ENCODE measurements around the gene NR6A1. TPM values are rescaled to one million over a fixed set of nuclear protein-coding genes. Genes with fewer than 3 reads are reported as not detected.

Gene NR6A1
- total RNA-seq, 2 experiments from 2014 or later = 17.5 to 23.0 TPM

- H3K9me3 ChIP-seq (ENCODE audit: low read length) = no peaks in the 10 kb centered on the region
- H2AFZ ChIP-seq (ENCODE audit: low read length) = no peak overlapping the region
- TF ChIP-seq EZH2phosphoT487 (IDR thresholded peaks at IDR 0.05; ENCODE audit: borderline replicate concordance, low read depth, low read length) = no peak
- TF ChIP-seq, protein P1, sequence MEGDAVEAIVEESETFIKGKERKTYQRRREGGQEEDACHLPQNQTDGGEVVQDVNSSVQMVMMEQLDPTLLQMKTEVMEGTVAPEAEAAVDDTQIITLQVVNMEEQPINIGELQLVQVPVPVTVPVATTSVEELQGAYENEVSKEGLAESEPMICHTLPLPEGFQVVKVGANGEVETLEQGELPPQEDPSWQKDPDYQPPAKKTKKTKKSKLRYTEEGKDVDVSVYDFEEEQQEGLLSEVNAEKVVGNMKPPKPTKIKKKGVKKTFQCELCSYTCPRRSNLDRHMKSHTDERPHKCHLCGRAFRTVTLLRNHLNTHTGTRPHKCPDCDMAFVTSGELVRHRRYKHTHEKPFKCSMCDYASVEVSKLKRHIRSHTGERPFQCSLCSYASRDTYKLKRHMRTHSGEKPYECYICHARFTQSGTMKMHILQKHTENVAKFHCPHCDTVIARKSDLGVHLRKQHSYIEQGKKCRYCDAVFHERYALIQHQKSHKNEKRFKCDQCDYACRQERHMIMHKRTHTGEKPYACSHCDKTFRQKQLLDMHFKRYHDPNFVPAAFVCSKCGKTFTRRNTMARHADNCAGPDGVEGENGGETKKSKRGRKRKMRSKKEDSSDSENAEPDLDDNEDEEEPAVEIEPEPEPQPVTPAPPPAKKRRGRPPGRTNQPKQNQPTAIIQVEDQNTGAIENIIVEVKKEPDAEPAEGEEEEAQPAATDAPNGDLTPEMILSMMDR (conservative IDR thresholded peaks at IDR 0.05; ENCODE audit: low read length) = no peak
- DNase-seq (ENCODE audit: low spot score) = no peak
- ChIA-PET POLR2A (interaction anchor here (1.1 to 1.5 kb wide), 3 partner anchors 9 to 41 kb away, joined by 3 to 4 read pairs (median 4); no protein-coding TSS in a partner anchor), CTCF (ENCODE audit: unreplicated experiment) (no interaction called here)
- H3K4me3 ChIP-seq (ENCODE audit: low read depth, low read length, poor library complexity, severe bottlenecking) = no peak overlapping the region
- no peaks in the 10 kb centered on the region for H3K79me2 ChIP-seq (ENCODE audit: insufficient read depth, low read depth, low read length)
- no peaks in the 10 kb centered on the region for H4K20me1 ChIP-seq (ENCODE audit: insufficient read depth, low read length)
- H3K4me1 ChIP-seq (ENCODE audit: insufficient read depth, low read length, poor library complexity, severe bottlenecking) = no peaks in the 10 kb centered on the region
- H3K27ac ChIP-seq (ENCODE audit: low read depth, low read length, poor library complexity, severe bottlenecking) = no peak overlapping the region
- no peaks in the 10 kb centered on the region for H3K9me2 ChIP-seq (ENCODE audit: insufficient read depth, low read length)
- intact Hi-C loops (cut with micrococcal nuclease; ENCODE audit: unreplicated experiment) = no loop called here
- BruUV-seq (replicated peaks) = no TSS peak
- H3K4me2 ChIP-seq (ENCODE audit: low read length) = no peak overlapping the region
- H3K36me3 ChIP-seq (ENCODE audit: insufficient read depth, low read length) = no peaks in the 10 kb centered on the region
These were observed 77.7 kb downstream of the NR6A1 start for GRCh38 chr9:124693403-124693802.

DNA sequence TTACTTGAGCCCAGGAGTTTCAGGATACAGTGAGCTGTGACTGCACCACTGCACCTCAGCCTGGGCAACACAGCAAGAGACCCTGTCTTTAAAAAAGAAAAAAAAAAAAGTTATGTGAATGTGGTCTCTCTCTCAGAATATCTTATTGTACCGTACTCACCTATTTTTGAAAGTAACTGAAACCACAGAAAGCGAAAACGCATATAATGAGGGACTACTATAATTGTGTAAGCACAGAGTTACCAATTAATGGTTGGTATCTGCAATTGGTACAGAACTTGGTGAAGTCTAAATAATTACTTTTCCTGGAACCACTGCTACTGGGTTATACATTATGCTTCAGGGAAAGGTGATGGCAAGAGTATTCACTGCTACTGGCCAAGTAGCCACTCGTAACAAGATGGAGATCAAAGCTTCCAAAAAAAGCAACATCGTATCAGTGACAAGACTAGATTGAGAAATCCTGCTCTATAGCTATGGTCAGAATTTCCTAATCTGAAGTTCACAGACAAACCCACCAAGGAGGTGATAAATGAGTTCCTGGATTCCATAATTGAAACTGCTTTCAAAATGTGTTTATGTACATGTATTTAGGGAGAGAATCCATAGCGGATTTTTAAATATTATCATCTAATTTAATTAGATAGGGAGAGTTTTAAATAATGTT lies 82.7 kb downstream of the NR6A1 start:
- Histone ChIP-seq H3K36me3 (ENCODE audit: insufficient read depth, low read length) (peaks cover 8% of the 10 kb centered on the region; the same call in 1 of the 2 replicates), H3K4me2 (ENCODE audit: low read length) (no peak overlapping the region), H3K4me1 (ENCODE audit: insufficient read depth, low read length, poor library complexity, severe bottlenecking) (no peaks in the 10 kb centered on the region), H4K20me1 (ENCODE audit: insufficient read depth, low read length) (no peaks in the 10 kb centered on the region), H3K9me3 (ENCODE audit: low read length) (no peaks in the 10 kb centered on the region), H3K9me2 (ENCODE audit: insufficient read depth, low read length) (no peaks in the 10 kb centered on the region), H3K27ac (ENCODE audit: low read depth, low read length, poor library complexity, severe bottlenecking) (no peak overlapping the region), H3K4me3 (ENCODE audit: low read depth, low read length, poor library complexity, severe bottlenecking) (no peak overlapping the region), H3K79me2 (ENCODE audit: insufficient read depth, low read depth, low read length) (no peaks in the 10 kb centered on the region), H2AFZ (ENCODE audit: low read length) (no peak overlapping the region)
- TF ChIP-seq, protein P1 (conservative IDR thresholded peaks at IDR 0.05; ENCODE audit: low read length) = no peak
- TF ChIP-seq EZH2phosphoT487 (IDR thresholded peaks at IDR 0.05; ENCODE audit: borderline replicate concordance, low read depth, low read length) = no peak
- no peak for DNase-seq (ENCODE audit: low spot score)
- BruUV-seq (replicated peaks) = no TSS peak
- ChIA-PET POLR2A (no interaction called here), CTCF (ENCODE audit: unreplicated experiment) (no interaction called here)
- intact Hi-C loops (cut with micrococcal nuclease; ENCODE audit: unreplicated experiment) = no loop called here

DNA sequence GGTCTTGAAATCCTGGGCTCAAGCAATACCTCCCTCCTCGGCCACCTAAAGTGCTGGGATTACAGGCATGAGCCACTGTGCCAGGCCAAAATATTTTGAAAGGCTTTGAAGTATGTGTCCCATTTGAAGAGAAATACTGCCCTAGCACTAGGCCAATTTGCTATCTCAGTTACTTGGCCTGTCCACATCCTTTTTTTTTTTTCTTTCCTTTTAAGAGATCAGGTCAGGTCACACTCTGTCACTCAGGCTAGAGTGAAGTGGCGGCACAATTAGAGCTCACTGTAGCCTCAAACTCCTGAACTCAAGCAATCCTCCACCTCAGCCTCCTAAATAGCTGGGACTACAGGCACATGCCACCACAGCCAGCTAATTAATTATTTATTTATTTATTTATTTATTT lies 84.2 kb downstream of the NR6A1 start:
- peaks cover 8% of the 10 kb centered on the region; the same call in 1 of the 2 replicates for H3K36me3 ChIP-seq (ENCODE audit: insufficient read depth, low read length)
- no TSS peak for BruUV-seq (replicated peaks)
- H3K27ac ChIP-seq (ENCODE audit: low read depth, low read length, poor library complexity, severe bottlenecking) = no peak overlapping the region
- ChIA-PET CTCF (ENCODE audit: unreplicated experiment) (no interaction called here), POLR2A (interaction anchor here (0.5 to 1.6 kb wide), 4 partner anchors 10 to 1878 kb away, joined by 3 to 8 read pairs (median 4); no protein-coding TSS in a partner anchor)
- DNase-seq (ENCODE audit: low spot score) = no peak
- no peak for TF ChIP-seq EZH2phosphoT487 (IDR thresholded peaks at IDR 0.05; ENCODE audit: borderline replicate concordance, low read depth, low read length)
- TF ChIP-seq, protein P1 (conservative IDR thresholded peaks at IDR 0.05; ENCODE audit: low read length) = no peak
- no peaks in the 10 kb centered on the region for H3K9me2 ChIP-seq (ENCODE audit: insufficient read depth, low read length)
- no peaks in the 10 kb centered on the region for H3K4me1 ChIP-seq (ENCODE audit: insufficient read depth, low read length, poor library complexity, severe bottlenecking)
- H2AFZ ChIP-seq (ENCODE audit: low read length) = no peak overlapping the region
- intact Hi-C loops (cut with micrococcal nuclease; ENCODE audit: unreplicated experiment) = no loop called here
- no peaks in the 10 kb centered on the region for H3K9me3 ChIP-seq (ENCODE audit: low read length)
- no peaks in the 10 kb centered on the region for H3K79me2 ChIP-seq (ENCODE audit: insufficient read depth, low read depth, low read length)
- H4K20me1 ChIP-seq (ENCODE audit: insufficient read depth, low read length) = no peaks in the 10 kb centered on the region
- no peak overlapping the region for H3K4me2 ChIP-seq (ENCODE audit: low read length)
- H3K4me3 ChIP-seq (ENCODE audit: low read depth, low read length, poor library complexity, severe bottlenecking) = no peak overlapping the region
